ENCODE results near the gene ZNF445.
"Not testable (repeated sequence)": the region's sequence is repeated elsewhere in the genome, so short reads cannot be mapped to it uniquely, and the experiment has no call there.

Gene ZNF445

GRCh38 chr3:44464509-44464908 lies 13.0 kb downstream of the ZNF445 start:
- Histone ChIP-seq H3K9me3 (ENCODE audit: control insufficient read depth, low read length) (no peaks in the 10 kb centered on the region), H3K36me3 (ENCODE audit: control insufficient read depth, insufficient read depth, low read length) (no peaks in the 10 kb centered on the region), H3K79me2 (peaks cover 14% of the 10 kb centered on the region), H3K27me3 (ENCODE audit: control insufficient read depth, insufficient read depth, low read length) (no peaks in the 10 kb centered on the region), H3K4me2 (ENCODE audit: low read length) (no peak overlapping the region), H3K4me3 (ENCODE audit: low read depth, low read length) (no peak overlapping the region), H3K4me1 (no peaks in the 10 kb centered on the region), H2AFZ (no peak overlapping the region), H3K9ac (no peak overlapping the region), H3K27ac (no peak overlapping the region)
- no peak for TF ChIP-seq CTCF (IDR thresholded peaks at IDR 0.05)

- H3K4me3 ChIP-seq (ENCODE audit: low read depth, low read length); H3K9ac ChIP-seq; H2AFZ ChIP-seq; H3K27ac ChIP-seq; H3K27me3 ChIP-seq (ENCODE audit: control insufficient read depth, insufficient read depth, low read length); H3K4me1 ChIP-seq; H3K36me3 ChIP-seq (ENCODE audit: control insufficient read depth, insufficient read depth, low read length); H3K4me2 ChIP-seq (ENCODE audit: low read length); H3K9me3 ChIP-seq (ENCODE audit: control insufficient read depth, low read length): not testable (repeated sequence)
- peaks cover 17% of the 10 kb centered on the region for H3K79me2 ChIP-seq
Measured at GRCh38 chr3:44460050-44460449, 17.4 kb downstream of the ZNF445 start.

- H3K27ac ChIP-seq, result no peak overlapping the region
- no peaks in the 10 kb centered on the region for H3K4me1 ChIP-seq
- no peak overlapping the region for H3K4me2 ChIP-seq (ENCODE audit: low read length)
- H3K79me2 ChIP-seq, result peaks cover 10% of the 10 kb centered on the region
- H3K9ac ChIP-seq, result no peak overlapping the region
- H3K36me3 ChIP-seq (ENCODE audit: control insufficient read depth, insufficient read depth, low read length), result no peaks in the 10 kb centered on the region
- no peak overlapping the region for H2AFZ ChIP-seq
- H3K9me3 ChIP-seq (ENCODE audit: control insufficient read depth, low read length), result no peaks in the 10 kb centered on the region
- TF ChIP-seq CTCF (IDR thresholded peaks at IDR 0.05), result no peak
- no peaks in the 10 kb centered on the region for H3K27me3 ChIP-seq (ENCODE audit: control insufficient read depth, insufficient read depth, low read length)
- no peak overlapping the region for H3K4me3 ChIP-seq (ENCODE audit: low read depth, low read length)
Measured at GRCh38 chr3:44455318-44455717, 22.2 kb downstream of the ZNF445 start.

GRCh38 chr3:44454258-44454657 lies 23.2 kb downstream of the ZNF445 start:
- Histone ChIP-seq H3K9me3 (ENCODE audit: control insufficient read depth, low read length) (no peaks in the 10 kb centered on the region), H3K4me3 (ENCODE audit: low read depth, low read length) (no peak overlapping the region), H3K36me3 (ENCODE audit: control insufficient read depth, insufficient read depth, low read length) (no peaks in the 10 kb centered on the region), H3K4me1 (no peaks in the 10 kb centered on the region), H3K27me3 (ENCODE audit: control insufficient read depth, insufficient read depth, low read length) (no peaks in the 10 kb centered on the region), H3K4me2 (ENCODE audit: low read length) (no peak overlapping the region), H3K9ac (no peak overlapping the region), H3K27ac (no peak overlapping the region), H3K79me2 (peaks cover 10% of the 10 kb centered on the region), H2AFZ (no peak overlapping the region)
- TF ChIP-seq CTCF (IDR thresholded peaks at IDR 0.05), result no peak

GRCh38 chr3:44451441-44451840 lies 26.0 kb downstream of the ZNF445 start:
- Histone ChIP-seq H3K4me1 (no peaks in the 10 kb centered on the region), H3K4me2 (ENCODE audit: low read length) (no peak overlapping the region), H3K9ac (no peak overlapping the region), H3K27ac (no peak overlapping the region), H3K9me3 (ENCODE audit: control insufficient read depth, low read length) (no peaks in the 10 kb centered on the region), H3K79me2 (peaks cover 8% of the 10 kb centered on the region), H3K36me3 (ENCODE audit: control insufficient read depth, insufficient read depth, low read length) (no peaks in the 10 kb centered on the region), H3K27me3 (ENCODE audit: control insufficient read depth, insufficient read depth, low read length) (no peaks in the 10 kb centered on the region), H2AFZ (no peak overlapping the region), H3K4me3 (ENCODE audit: low read depth, low read length) (no peak overlapping the region)
- no peak for TF ChIP-seq CTCF (IDR thresholded peaks at IDR 0.05)

Data from parathyroid adenoma (tissue), 2 donors.